Measurements from ENCODE around the gene IFIT2.
A peak's percentile ranks its signal among the peaks of the same experiment; 100 is the strongest.
"Not testable (repeated sequence)": the region's sequence is repeated elsewhere in the genome, so short reads cannot be mapped to it uniquely, and the experiment has no call there.

Gene IFIT2

GRCh38 chr10:89301721-89302445 lies at the start of gene IFIT2:
IFIT2 (plus strand) TSS chr10:89302046; CDS start chr10:89302124, 78 bp downstream.
- TF ChIP-seq MYC (IDR thresholded peaks at IDR 0.05; ENCODE audit: low read depth, low read length) = no peak
- no peak for TF ChIP-seq MAX (IDR thresholded peaks at IDR 0.05; ENCODE audit: low read depth, low read length)
- no peak for TF ChIP-seq POLR2A (IDR thresholded peaks at IDR 0.05; ENCODE audit: extremely low read depth, insufficient read length)
- TF ChIP-seq CTCF (IDR thresholded peaks at IDR 0.05; ENCODE audit: low read depth, low read length) = no peak
- peak within 1 kb of the TSS; percentile 83 for H3K4me3 ChIP-seq (ENCODE audit: low read depth, low read length)
- peak; percentile 79 for DNase-seq (ENCODE audit: low read depth)

- peak overlapping the region; percentile 26 for H3K4me3 ChIP-seq (ENCODE audit: low read depth, low read length)
Observed at GRCh38 chr10:89252225-89252585, 49.6 kb upstream of the IFIT2 start.

GRCh38 chr10:89255091-89255579 lies 46.7 kb upstream of the IFIT2 start:
- DNase-seq (ENCODE audit: low read depth); H3K4me3 ChIP-seq (ENCODE audit: low read depth, low read length): not testable (repeated sequence)

More at GRCh38 chr10:89252225-89252585, 49.6 kb upstream of the IFIT2 start:
- DNase-seq (ENCODE audit: low read depth) = no peak
- TF ChIP-seq POLR2A (IDR thresholded peaks at IDR 0.05; ENCODE audit: extremely low read depth, insufficient read length) = no peak
- TF ChIP-seq MAX (IDR thresholded peaks at IDR 0.05; ENCODE audit: low read depth, low read length) = no peak
- no peak for TF ChIP-seq CTCF (IDR thresholded peaks at IDR 0.05; ENCODE audit: low read depth, low read length)
- TF ChIP-seq MYC (IDR thresholded peaks at IDR 0.05; ENCODE audit: low read depth, low read length) = no peak

- peak; percentile 33 for DNase-seq (ENCODE audit: low read depth)
- TF ChIP-seq CTCF (IDR thresholded peaks at IDR 0.05; ENCODE audit: low read depth, low read length) (no peak), MYC (IDR thresholded peaks at IDR 0.05; ENCODE audit: low read depth, low read length) (no peak), POLR2A (IDR thresholded peaks at IDR 0.05; ENCODE audit: extremely low read depth, insufficient read length) (no peak), MAX (IDR thresholded peaks at IDR 0.05; ENCODE audit: low read depth, low read length) (no peak)
- H3K4me3 ChIP-seq (ENCODE audit: low read depth, low read length) = no peak overlapping the region
Observed at GRCh38 chr10:89255793-89256192, 46.1 kb upstream of the IFIT2 start.

- peak; percentile 33 for DNase-seq (ENCODE audit: low read depth)
- H3K4me3 ChIP-seq (ENCODE audit: low read depth, low read length) = no peak overlapping the region
- TF ChIP-seq POLR2A (IDR thresholded peaks at IDR 0.05; ENCODE audit: extremely low read depth, insufficient read length) (no peak), MAX (IDR thresholded peaks at IDR 0.05; ENCODE audit: low read depth, low read length) (no peak), MYC (IDR thresholded peaks at IDR 0.05; ENCODE audit: low read depth, low read length) (no peak), CTCF (IDR thresholded peaks at IDR 0.05; ENCODE audit: low read depth, low read length) (no peak)
Observed at GRCh38 chr10:89256340-89256739, 45.5 kb upstream of the IFIT2 start.

GRCh38 chr10:89256962-89257361 lies 44.9 kb upstream of the IFIT2 start:
- H3K4me3 ChIP-seq (ENCODE audit: low read depth, low read length) = no peak overlapping the region
- no peak for DNase-seq (ENCODE audit: low read depth)
- TF ChIP-seq MYC (IDR thresholded peaks at IDR 0.05; ENCODE audit: low read depth, low read length) (no peak), POLR2A (IDR thresholded peaks at IDR 0.05; ENCODE audit: extremely low read depth, insufficient read length) (no peak), MAX (IDR thresholded peaks at IDR 0.05; ENCODE audit: low read depth, low read length) (no peak), CTCF (IDR thresholded peaks at IDR 0.05; ENCODE audit: low read depth, low read length) (no peak)

Data from NB4 (cell line).